Inflammatory macrophage treated with lipopolysaccharide for 4 hours (primary cell): ENCODE results near the gene ZCWPW1.

Experiments used
- DNase-seq: peaks from one replicate; pipeline ENCODE4 v3.0.0-alpha.2; 2020

The ZCWPW1 gene

GRCh38 chr7:100431286-100431735 is 2.8 kb upstream of the ZCWPW1 start:
- no peak for DNase-seq

- DNase-seq: no peak
These were observed 2.2 kb upstream of the ZCWPW1 start for GRCh38 chr7:100430493-100431285.

- DNase-seq: peak; percentile 91
These were observed 1.4 kb upstream of the ZCWPW1 start, which contains the start of gene MEPCE for GRCh38 chr7:100429637-100430492. Gene MEPCE (plus strand): TSS chr7:100429831. CDS start chr7:100430019, 188 bp downstream.

- peak; percentile 100 for DNase-seq
These were observed 599 bp upstream of the ZCWPW1 start for GRCh38 chr7:100428967-100429636.

GRCh38 chr7:100427762-100428198 is 723 bp downstream of the ZCWPW1 start:
- no peak for DNase-seq

GRCh38 chr7:100426516-100426915 is 2.0 kb downstream of the ZCWPW1 start:
- DNase-seq: no peak

- DNase-seq: no peak
These were observed 3.2 kb downstream of the ZCWPW1 start for GRCh38 chr7:100425347-100425746.

GRCh38 chr7:100423315-100423714 is 5.2 kb downstream of the ZCWPW1 start:
- no peak for DNase-seq

- no peak for DNase-seq
These were observed 8.8 kb downstream of the ZCWPW1 start for GRCh38 chr7:100419660-100420226.

GRCh38 chr7:100418930-100419659 is 9.4 kb downstream of the ZCWPW1 start:
- DNase-seq: no peak

GRCh38 chr7:100415448-100415847 is 13.1 kb downstream of the ZCWPW1 start:
- no peak for DNase-seq

GRCh38 chr7:100413889-100414288 is 14.6 kb downstream of the ZCWPW1 start:
- no peak for DNase-seq

GRCh38 chr7:100413346-100413745 is 15.2 kb downstream of the ZCWPW1 start:
- peak; percentile 28 for DNase-seq

- no peak for DNase-seq
These were observed 17.4 kb downstream of the ZCWPW1 start for GRCh38 chr7:100411101-100411500.

GRCh38 chr7:100407285-100408180 is 21.0 kb downstream of the ZCWPW1 start:
- peak; percentile 69 for DNase-seq

- no peak for DNase-seq
These were observed 21.7 kb downstream of the ZCWPW1 start for GRCh38 chr7:100406767-100407166.

- DNase-seq: no peak
These were observed 26.3 kb downstream of the ZCWPW1 start for GRCh38 chr7:100402241-100402640.

- DNase-seq: no peak
These were observed 26.7 kb downstream of the ZCWPW1 start for GRCh38 chr7:100401811-100402210.

- DNase-seq: no peak
These were observed 27.8 kb downstream of the ZCWPW1 start for GRCh38 chr7:100400656-100401055.

GRCh38 chr7:100400041-100400440 is 28.5 kb downstream of the ZCWPW1 start:
- DNase-seq: no peak

GRCh38 chr7:100398239-100398638 is 30.3 kb downstream of the ZCWPW1 start:
- DNase-seq: no peak
